Hypothalamus (tissue), 51 donors: Measurements from ENCODE around the gene SH3BGRL3.
A peak's percentile ranks its signal among the peaks of the same experiment; 100 is the strongest.

ENCODE experiments used
- DNase-seq, 51 donors: peaks; one replicate each; lab custom pipeline; 2025; lab: John Stamatoyannopoulos, UW

Gene SH3BGRL3

DNA sequence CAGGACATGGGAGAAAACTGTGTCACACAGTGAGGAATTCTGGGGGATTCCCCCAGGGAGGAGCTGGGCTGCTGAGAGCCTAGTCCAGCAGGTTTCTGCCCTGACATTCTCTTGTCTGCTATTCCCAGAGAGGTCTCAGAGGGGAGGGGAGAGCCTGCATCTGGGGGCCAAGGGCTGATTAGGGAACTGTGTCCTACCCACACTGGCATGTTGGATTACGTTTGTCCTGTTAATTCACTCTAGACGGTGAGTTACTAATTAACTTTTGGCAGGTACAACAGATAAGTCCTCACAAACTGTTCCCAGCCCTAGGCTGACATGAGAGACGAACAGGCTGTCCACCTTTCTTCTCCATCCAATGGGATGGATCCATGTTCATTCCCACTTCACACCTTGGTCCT lies 2.6 kb upstream of the SH3BGRL3 start:
- no peak for DNase-seq

DNA sequence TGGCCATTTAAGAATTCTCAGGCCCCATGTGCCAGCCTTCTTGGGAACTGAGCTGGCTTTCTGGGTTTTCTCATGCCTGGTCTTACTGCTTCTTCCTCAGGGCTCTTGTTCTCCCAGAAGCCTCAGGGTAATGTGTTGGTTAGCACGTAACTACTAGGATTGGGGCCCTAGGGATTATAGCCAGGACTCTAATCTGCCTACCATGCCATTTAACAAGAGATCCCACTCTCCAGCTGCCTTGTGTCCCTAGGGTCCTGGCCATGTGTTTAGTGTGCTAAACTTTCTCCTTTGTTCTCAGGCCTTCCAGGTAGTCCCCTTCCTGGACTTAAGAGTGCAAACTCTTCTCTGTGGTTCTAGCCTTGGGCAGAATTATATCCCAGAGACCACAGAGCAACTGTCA lies 2.2 kb upstream of the SH3BGRL3 start:
- no peak for DNase-seq

GRCh38 chr1:26278303-26278702 lies 1.6 kb upstream of the SH3BGRL3 start:
- peak in 9 of 51 donors; percentile 12 to 38 (median 28) for DNase-seq

DNA sequence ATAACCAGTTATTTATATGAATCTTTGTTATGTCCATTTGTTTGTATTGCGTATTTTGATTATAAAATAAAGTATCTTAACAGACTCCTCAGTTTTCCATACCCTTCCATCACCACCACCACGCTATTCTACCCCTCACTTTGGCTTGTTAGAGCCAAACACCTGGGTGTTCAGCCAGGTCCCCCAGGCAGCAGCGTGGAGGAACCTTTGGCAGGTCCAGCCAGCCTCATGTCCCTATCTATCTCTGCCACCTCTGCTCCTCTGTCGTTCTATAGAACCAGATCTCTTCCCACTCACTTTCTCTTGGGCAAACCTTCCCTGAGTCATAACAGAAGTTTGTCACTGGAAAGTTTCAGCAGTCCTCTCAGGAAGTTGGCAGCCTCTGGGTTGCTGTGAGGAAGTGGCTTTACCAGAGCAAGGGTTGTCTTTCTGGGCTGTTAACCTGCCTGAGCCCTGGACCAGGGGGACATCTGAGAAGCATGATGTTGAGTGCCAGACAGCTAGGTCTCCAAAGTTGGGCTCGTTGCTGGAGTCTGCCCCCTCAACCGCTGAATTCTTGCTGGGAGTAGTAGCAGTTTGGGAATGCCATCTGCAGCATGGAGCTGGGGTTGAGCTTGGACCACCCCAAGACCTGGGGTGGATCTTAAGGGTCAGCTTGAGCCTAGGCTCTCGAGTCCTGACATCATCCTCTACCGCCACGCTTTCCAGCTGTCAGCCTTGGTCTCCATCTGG lies 996 bp upstream of the SH3BGRL3 start:
- DNase-seq: peak in 2 of 51 donors; percentile 19 to 21

DNA sequence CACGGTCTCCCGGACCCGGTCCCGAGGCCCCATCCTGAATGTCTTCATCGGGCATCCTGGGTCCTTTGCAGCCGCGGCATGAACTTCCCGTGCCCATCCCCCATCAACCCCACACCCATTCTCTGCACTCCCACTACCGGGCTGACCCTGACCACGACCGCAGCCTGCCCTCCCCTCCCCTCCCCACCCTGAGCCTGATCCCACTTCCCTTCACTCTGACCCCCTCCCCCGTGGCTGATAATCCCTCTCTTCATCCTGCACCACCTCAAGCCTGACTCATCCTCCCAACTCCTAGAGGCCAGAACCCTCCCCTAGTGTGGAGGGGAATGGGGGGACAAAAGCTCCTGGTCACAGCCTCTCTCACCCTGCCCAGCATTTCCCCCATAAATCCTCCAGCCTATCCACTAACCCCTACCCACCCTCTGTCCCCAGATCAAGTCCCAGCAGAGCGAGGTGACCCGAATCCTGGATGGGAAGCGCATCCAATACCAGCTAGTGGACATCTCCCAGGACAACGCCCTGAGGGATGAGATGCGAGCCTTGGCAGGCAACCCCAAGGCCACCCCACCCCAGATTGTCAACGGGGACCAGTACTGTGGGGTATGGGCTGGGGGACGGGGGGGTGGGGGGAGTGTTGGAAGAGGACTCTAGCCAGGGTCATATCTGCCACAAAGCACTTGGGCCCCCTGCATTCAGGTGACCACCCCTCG lies 602 bp downstream of the SH3BGRL3 start:
- DNase-seq: peak in 3 of 51 donors; percentile 35 to 46 (median 41)

DNA sequence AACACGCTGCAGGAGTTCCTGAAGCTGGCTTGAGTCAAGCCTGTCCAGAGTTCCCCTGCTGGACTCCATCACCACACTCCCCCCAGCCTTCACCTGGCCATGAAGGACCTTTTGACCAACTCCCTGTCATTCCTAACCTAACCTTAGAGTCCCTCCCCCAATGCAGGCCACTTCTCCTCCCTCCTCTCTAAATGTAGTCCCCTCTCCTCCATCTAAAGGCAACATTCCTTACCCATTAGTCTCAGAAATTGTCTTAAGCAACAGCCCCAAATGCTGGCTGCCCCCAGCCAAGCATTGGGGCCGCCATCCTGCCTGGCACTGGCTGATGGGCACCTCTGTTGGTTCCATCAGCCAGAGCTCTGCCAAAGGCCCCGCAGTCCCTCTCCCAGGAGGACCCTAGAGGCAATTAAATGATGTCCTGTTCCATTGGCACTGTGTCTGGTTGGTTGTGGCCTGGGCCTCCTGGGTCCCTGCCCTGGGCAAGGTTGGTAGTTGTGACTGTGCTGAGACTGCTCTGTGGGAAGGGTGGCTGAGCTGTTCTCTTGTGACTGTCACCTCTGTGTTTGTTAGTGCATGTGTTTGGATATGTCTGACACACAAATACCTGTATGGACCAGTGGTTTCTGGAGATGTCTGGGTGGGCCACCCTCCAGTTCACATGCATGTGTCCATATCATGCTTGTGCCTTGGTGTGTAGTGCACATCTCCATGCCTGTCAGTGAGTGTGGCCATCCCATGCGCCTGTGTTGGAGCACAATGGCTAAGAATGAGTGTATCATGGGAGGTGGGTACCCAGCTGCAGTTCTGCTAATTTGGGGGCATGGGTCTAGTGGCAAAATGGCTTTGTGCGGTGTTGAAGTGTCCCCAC lies 1.4 kb downstream of the SH3BGRL3 start:
- DNase-seq: no peak

- no peak for DNase-seq
Measured at GRCh38 chr1:26281971-26282370, 2.1 kb downstream of the SH3BGRL3 start.

- DNase-seq: no peak
Measured at GRCh38 chr1:26282401-26282918, 2.6 kb downstream of the SH3BGRL3 start.

GRCh38 chr1:26283279-26283853 lies 3.5 kb downstream of the SH3BGRL3 start:
- peak in 1 of 51 donors; percentile 17 for DNase-seq

DNA sequence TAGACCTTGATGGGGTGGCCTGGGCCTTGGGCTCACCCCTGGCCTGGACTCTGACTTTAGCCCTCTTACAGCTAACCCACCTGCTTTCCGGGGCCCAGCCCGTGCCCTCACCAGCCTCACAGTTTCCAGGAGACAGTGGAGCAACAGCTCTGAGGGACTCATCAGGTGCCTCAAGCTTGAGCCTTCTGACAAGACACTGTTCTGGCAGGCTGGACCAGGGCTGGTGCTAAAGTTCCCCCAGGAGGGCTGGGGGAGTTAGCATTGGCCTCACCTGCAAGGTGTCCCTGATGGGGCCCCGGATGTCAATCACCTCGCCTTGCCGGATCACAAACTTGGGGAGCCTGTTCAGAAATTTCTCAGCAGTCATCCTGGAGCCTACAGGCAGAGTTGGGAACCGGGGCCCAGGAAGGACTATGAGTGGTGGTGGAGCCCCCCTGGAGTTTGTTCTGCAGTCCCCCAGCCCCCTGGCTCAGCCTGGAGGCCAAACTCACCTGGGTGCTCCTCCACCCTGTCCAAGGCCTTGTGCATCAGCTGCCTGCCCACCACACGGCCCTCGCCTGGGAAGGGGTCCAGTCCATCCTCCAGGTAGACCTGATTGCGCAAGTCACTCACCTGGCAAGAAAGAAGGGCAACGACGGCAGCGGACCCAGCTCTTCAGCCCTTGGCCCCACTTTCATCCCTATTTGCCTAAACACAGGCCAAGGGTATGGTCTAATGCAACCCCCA lies 4.1 kb downstream of the SH3BGRL3 start:
- DNase-seq: no peak

GRCh38 chr1:26284597-26285347 lies 4.9 kb downstream of the SH3BGRL3 start:
- DNase-seq: peak in 19 of 51 donors; percentile 10 to 80 (median 27)

DNA sequence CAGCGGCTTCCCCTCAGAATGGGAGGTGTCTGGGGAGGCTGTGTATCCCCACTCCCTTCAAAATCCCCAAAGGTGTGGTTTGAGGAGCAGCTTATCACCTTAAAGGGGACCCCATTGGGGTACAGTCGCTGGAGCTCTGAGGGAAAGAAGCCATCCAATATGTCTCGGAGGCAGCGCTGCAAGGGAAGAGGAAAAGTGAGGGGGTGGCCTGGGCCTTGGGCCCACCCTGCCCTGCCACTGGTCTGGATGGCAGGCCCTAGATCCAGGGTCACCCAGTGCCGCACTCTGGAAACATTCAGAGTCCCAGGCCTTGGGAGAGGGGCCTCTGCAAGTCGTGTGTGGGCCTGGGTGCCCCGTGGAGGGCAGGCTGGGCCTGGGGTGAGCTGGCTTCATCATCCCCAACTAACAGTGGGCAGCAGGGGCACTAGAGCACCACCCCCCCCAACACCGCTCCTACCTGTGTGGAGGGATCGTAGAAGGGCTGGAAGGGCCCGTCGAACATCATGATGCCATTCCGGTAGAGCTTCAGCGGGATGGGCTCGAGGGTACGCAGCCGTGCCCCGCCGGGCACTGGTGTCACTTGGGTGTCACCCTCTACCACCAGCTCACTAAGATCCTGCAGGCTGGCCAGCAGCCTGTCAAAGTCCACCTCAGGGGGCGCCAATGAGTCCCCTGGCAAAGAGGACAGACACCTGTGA lies 5.6 kb downstream of the SH3BGRL3 start:
- DNase-seq: no peak

- DNase-seq: no peak
Measured at GRCh38 chr1:26286064-26286416, 6.2 kb downstream of the SH3BGRL3 start.

- DNase-seq: no peak
Measured at GRCh38 chr1:26287033-26287711, 7.3 kb downstream of the SH3BGRL3 start.

- DNase-seq: no peak
Measured at GRCh38 chr1:26287811-26288210, 7.9 kb downstream of the SH3BGRL3 start.

DNA sequence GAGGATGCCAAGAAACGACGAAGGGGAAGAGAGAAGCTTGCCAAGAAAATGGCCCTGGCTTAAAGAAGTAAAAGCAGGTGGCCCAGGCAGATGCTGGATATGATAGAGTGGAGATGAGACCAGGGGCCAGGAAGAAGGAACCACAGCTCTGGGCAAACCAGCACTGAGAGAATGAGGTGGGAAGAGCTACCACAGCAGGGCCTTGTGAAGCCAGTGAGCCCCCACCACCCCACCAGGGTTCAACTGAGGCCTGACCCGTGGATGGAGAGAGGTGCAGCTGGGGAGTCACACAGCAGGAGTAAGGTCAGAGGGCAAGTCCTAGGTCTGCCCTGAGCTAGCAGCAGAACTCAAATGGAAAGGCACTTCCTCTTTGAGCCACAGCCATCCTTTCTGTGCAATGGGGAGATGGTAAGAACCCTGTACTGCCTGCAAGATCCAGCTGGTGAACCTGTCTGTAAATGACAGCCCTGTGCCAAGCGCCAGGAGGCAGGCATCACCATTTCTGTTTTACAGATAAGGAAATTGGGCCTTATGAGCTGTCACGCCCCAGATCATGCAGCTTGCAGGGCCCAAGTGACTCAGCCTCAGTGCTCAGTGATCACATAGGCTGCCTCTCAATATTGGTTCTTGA lies 8.5 kb downstream of the SH3BGRL3 start:
- peak in 1 of 51 donors; percentile 41 for DNase-seq
